Measurements from ENCODE around the gene TRAK1. TPM values are rescaled to one million over a fixed set of nuclear protein-coding genes. Genes with fewer than 3 reads are reported as not detected.

Gene TRAK1
- total and polyA plus RNA-seq, 2 of the 4 experiments (the other 2 are of a cell fraction) = 25.6 to 28.1 TPM

- Histone ChIP-seq H3K36me3 (ENCODE audit: control insufficient read depth, insufficient read depth, low read length) (peaks cover 22% of the 10 kb centered on the region), H3K18ac (ENCODE audit: low read depth, low read length) (no peak overlapping the region), H3K14ac (replicated peaks; ENCODE audit: low read depth, low read length) (no peak overlapping the region), H2AK9ac (replicated peaks; ENCODE audit: low read depth, low read length, poor library complexity) (no peak overlapping the region), H3K79me1 (ENCODE audit: low read depth in 1 of 2, low read length in 2 of 2) (no peaks in the 10 kb centered on the region; a peak in 1 of 4 replicates), H2BK5ac (ENCODE audit: low read depth, low read length, poor library complexity, severe bottlenecking) (no peak overlapping the region), H3K23ac (ENCODE audit: low read depth, low read length) (no peak overlapping the region), H3K27ac (ENCODE audit: insufficient read depth, low read length) (no peak overlapping the region), H3K9me1 (ENCODE audit: insufficient read depth, low read length) (no peaks in the 10 kb centered on the region), H3K4me2 (ENCODE audit: low read depth, low read length) (no peak overlapping the region), H3K4me1 (ENCODE audit: control insufficient read depth, insufficient read depth, low read length) (no peaks in the 10 kb centered on the region), H4K8ac (ENCODE audit: low read depth in 2 of 2, low read length in 2 of 2) (no peak overlapping the region), H4K91ac (ENCODE audit: insufficient read depth, low read depth, low read length) (no peak overlapping the region), H4K5ac (ENCODE audit: low read depth, low read length) (no peak overlapping the region), H2BK20ac (ENCODE audit: low read depth, low read length) (no peak overlapping the region), H2AK5ac (ENCODE audit: low read depth, low read length) (no peak overlapping the region), H3K27me3 (ENCODE audit: control insufficient read depth, insufficient read depth, low read length) (no peaks in the 10 kb centered on the region), H2AFZ (replicated peaks; ENCODE audit: low read length, poor library complexity) (no peak overlapping the region), H3K4me3 (ENCODE audit: insufficient read depth, low read depth, low read length) (no peak overlapping the region), H3K9ac (ENCODE audit: low read depth, low read length) (no peak overlapping the region), H2BK120ac (ENCODE audit: low read depth, low read length) (no peak overlapping the region; the same call in 1 of the 2 replicates), H4K20me1 (ENCODE audit: insufficient read depth, low read length) (no peaks in the 10 kb centered on the region), H2BK15ac (ENCODE audit: low read depth, low read length) (no peak overlapping the region), H3K4ac (ENCODE audit: low read depth, low read length) (no peak overlapping the region), H3K9me3 (ENCODE audit: control insufficient read depth, insufficient read depth, low read length) (no peaks in the 10 kb centered on the region), H3K56ac (ENCODE audit: extremely low read depth, insufficient read depth, low read length) (no peak overlapping the region)
- DNase-seq (no peak), ATAC-seq (ENCODE audit: low read depth) (no peak)
- no peak for TF ChIP-seq POLR2A (IDR thresholded peaks at IDR 0.05; ENCODE audit: low read depth, low read length)
- no CpG with 5 or more reads among the region's 2 CpGs for WGBS, 2 experiments (ENCODE audit: extremely low coverage in 2 of 2, insufficient read length in 1 of 2)
- dilution Hi-C loops (cut with HindIII; ENCODE audit: low sequenced_read_pairs, unreplicated experiment) = no loop called here
- in situ Hi-C loops (cut with MboI; ENCODE audit: low sequenced_read_pairs) = no loop called here
- POLR2A ChIA-PET (ENCODE audit: unreplicated experiment) = no interaction called here
- intact Hi-C loops (cut with micrococcal nuclease) = no loop called here
- BruUV-seq (replicated peaks) = no TSS peak
- CTCF ChIA-PET = interaction anchor here (0.7 to 1.1 kb wide), 2 partner anchors 14 to 424 kb away, joined by 3 read pairs; no protein-coding TSS in a partner anchor
Measured at GRCh38 chr3:42204867-42205599, 113.9 kb downstream of the TRAK1 start.
